ENCODE data around the gene TNFAIP8L1. TPM values are rescaled to one million over a fixed set of nuclear protein-coding genes. Genes with fewer than 3 reads are reported as not detected.
A peak's percentile ranks its signal among the peaks of the same experiment; 100 is the strongest.

The TNFAIP8L1 gene
- total and polyA plus RNA-seq, 4 experiments from 2014 or later, result 3.7 to 17.2 (median 13.7) TPM

- CTCF ChIA-PET (ENCODE audit: partially characterized antibody), result no interaction called here
- Histone ChIP-seq H3K4me3 (ENCODE audit: low read length in 2 of 2) (no peak overlapping the region), H3K4me1 (ENCODE audit: insufficient read depth, low read length) (no peaks in the 10 kb centered on the region), H3K36me3 (ENCODE audit: insufficient read depth, low read length) (no peaks in the 10 kb centered on the region), H3K9me3 (ENCODE audit: control insufficient read depth in 1 of 2, low read length in 2 of 2) (no peaks in the 10 kb centered on the region), H3K27ac (ENCODE audit: low read depth, low read length) (no peak overlapping the region), H3K27me3 (ENCODE audit: insufficient read depth, low read length) (no peaks in the 10 kb centered on the region)
- Mint-ChIP-seq H3K36me3 (no peaks in the 10 kb centered on the region), H3K27ac (no peak overlapping the region), H3K9me3 (no peaks in the 10 kb centered on the region), H3K4me1 (no peaks in the 10 kb centered on the region), H3K4me3 (no peak overlapping the region), H3K27me3 (peaks cover 14 to 16% of the 10 kb centered on the region in 2 donors)
- no peak for DNase-seq
- POLR2A ChIA-PET (ENCODE audit: partially characterized antibody), result no interaction called here
- intact Hi-C loops (cut with micrococcal nuclease), result no loop called here
Measured at GRCh38 chr19:4624733-4625362, 14.5 kb upstream of the TNFAIP8L1 start.

GRCh38 chr19:4633140-4633967 lies 6.0 kb upstream of the TNFAIP8L1 start:
- Mint-ChIP-seq H3K27ac (peak overlapping the region in 4 of 7 donors; percentile 36 to 91 (median 87)), H3K9me3 (no peaks in the 10 kb centered on the region), H3K36me3 (no peaks in the 10 kb centered on the region), H3K27me3 (peaks cover 6 to 8% of the 10 kb centered on the region in 2 donors), H3K4me1 (peaks cover 4 to 17% (median 11%) of the 10 kb centered on the region in 4 donors), H3K4me3 (peak overlapping the region in 3 of 8 donors; percentile 21 to 81 (median 49))
- CTCF ChIA-PET (ENCODE audit: partially characterized antibody), result interaction anchor here (1.1 to 2.8 kb wide), 6 partner anchors 11 to 63 kb away, joined by 3 to 16 read pairs (median 6); no protein-coding TSS in a partner anchor
- DNase-seq, result peak in 4 of 5 donors; percentile 29 to 49 (median 40)
- POLR2A ChIA-PET (ENCODE audit: partially characterized antibody), result no interaction called here
- intact Hi-C loops (cut with micrococcal nuclease), result loop anchor here (1.0 kb wide), 1 partner anchor 158 kb away; the partner anchor contains the start of gene FEM1A
- Histone ChIP-seq H3K36me3 (ENCODE audit: insufficient read depth, low read length) (no peaks in the 10 kb centered on the region), H3K27me3 (ENCODE audit: insufficient read depth, low read length) (no peaks in the 10 kb centered on the region), H3K4me3 (ENCODE audit: low read length in 2 of 2) (no peak overlapping the region), H3K4me1 (ENCODE audit: insufficient read depth, low read length) (peaks cover 14% of the 10 kb centered on the region), H3K27ac (ENCODE audit: low read depth, low read length) (no peak overlapping the region), H3K9me3 (ENCODE audit: control insufficient read depth in 1 of 2, low read length in 2 of 2) (no peaks in the 10 kb centered on the region)

GRCh38 chr19:4635754-4636116 lies 3.6 kb upstream of the TNFAIP8L1 start:
- CTCF ChIA-PET (ENCODE audit: partially characterized antibody), result interaction anchor here (0.6 to 3.3 kb wide), 25 partner anchors 9 to 387 kb away, joined by 3 to 57 read pairs (median 5); partner anchors contain the start of gene FEM1A
- Histone ChIP-seq H3K36me3 (ENCODE audit: insufficient read depth, low read length) (no peaks in the 10 kb centered on the region), H3K9me3 (ENCODE audit: control insufficient read depth in 1 of 2, low read length in 2 of 2) (no peaks in the 10 kb centered on the region), H3K27ac (ENCODE audit: low read depth, low read length) (peak overlapping the region; percentile 35), H3K27me3 (ENCODE audit: insufficient read depth, low read length) (no peaks in the 10 kb centered on the region), H3K4me1 (ENCODE audit: insufficient read depth, low read length) (peaks cover 32% of the 10 kb centered on the region), H3K4me3 (ENCODE audit: low read length in 2 of 2) (peak overlapping the region; percentile 29 to 40)
- Mint-ChIP-seq H3K4me3 (peak overlapping the region in 7 of 8 donors; percentile 38 to 70 (median 46)), H3K27me3 (peaks cover 3 to 5% of the 10 kb centered on the region in 2 donors), H3K4me1 (peaks cover 9 to 39% (median 25%) of the 10 kb centered on the region in 4 donors), H3K27ac (peak overlapping the region in 3 of 7 donors; percentile 51 to 66 (median 57)), H3K36me3 (peaks cover 0 to 3% of the 10 kb centered on the region in 2 donors), H3K9me3 (no peaks in the 10 kb centered on the region)
- no peak for DNase-seq
- intact Hi-C loops (cut with micrococcal nuclease), result loop anchor here (1.0 to 5.0 kb wide), 4 partner anchors 59 to 453 kb away; partner anchors contain the start of genes ANKRD24, CHAF1A, SH3GL1 and SIRT6
- POLR2A ChIA-PET (ENCODE audit: partially characterized antibody), result interaction anchor here (0.6 to 1.0 kb wide), 3 partner anchors 89 to 987 kb away, joined by 3 read pairs; partner anchors contain the start of genes SAFB and SAFB2

GRCh38 chr19:4636151-4636717 lies 3.1 kb upstream of the TNFAIP8L1 start:
- intact Hi-C loops (cut with micrococcal nuclease), result loop anchor here (1.0 to 5.0 kb wide), 4 partner anchors 60 to 454 kb away; partner anchors contain the start of genes ANKRD24, CHAF1A, SH3GL1 and SIRT6
- Histone ChIP-seq H3K4me1 (ENCODE audit: insufficient read depth, low read length) (peaks cover 37% of the 10 kb centered on the region), H3K36me3 (ENCODE audit: insufficient read depth, low read length) (no peaks in the 10 kb centered on the region), H3K27ac (ENCODE audit: low read depth, low read length) (peak overlapping the region; percentile 35), H3K9me3 (ENCODE audit: control insufficient read depth in 1 of 2, low read length in 2 of 2) (no peaks in the 10 kb centered on the region), H3K4me3 (ENCODE audit: low read length in 2 of 2) (peak overlapping the region; percentile 29 to 40), H3K27me3 (ENCODE audit: insufficient read depth, low read length) (no peaks in the 10 kb centered on the region)
- Mint-ChIP-seq H3K36me3 (peaks cover 0 to 3% of the 10 kb centered on the region in 2 donors), H3K27me3 (peaks cover 3 to 5% of the 10 kb centered on the region in 2 donors), H3K9me3 (no peaks in the 10 kb centered on the region), H3K27ac (peak overlapping the region in 4 of 7 donors; percentile 22 to 66 (median 48)), H3K4me1 (peaks cover 10 to 42% (median 29%) of the 10 kb centered on the region in 4 donors), H3K4me3 (peak overlapping the region; percentile 38 to 71 (median 52))
- peak; percentile 54 to 78 (median 69) for DNase-seq
- ChIA-PET POLR2A (ENCODE audit: partially characterized antibody) (interaction anchor here (0.6 to 1.2 kb wide), 4 partner anchors 89 to 987 kb away, joined by 3 read pairs; partner anchors contain the start of genes HDGFL2, SAFB and SAFB2), CTCF (ENCODE audit: partially characterized antibody) (interaction anchor here (0.5 to 3.3 kb wide), 34 partner anchors 9 to 388 kb away, joined by 3 to 57 read pairs (median 4); partner anchors contain the start of gene FEM1A)

GRCh38 chr19:4636761-4637160 lies 2.6 kb upstream of the TNFAIP8L1 start:
- no peaks in the 10 kb centered on the region for H3K36me3 ChIP-seq (ENCODE audit: insufficient read depth, low read length)
- H3K4me3 Mint-ChIP-seq, result peak overlapping the region in 6 of 8 donors; percentile 35 to 58 (median 52)
- POLR2A ChIA-PET (ENCODE audit: partially characterized antibody), result interaction anchor here (1.2 kb wide), 1 partner anchor 165 kb away, joined by 3 read pairs; the partner anchor contains the start of gene HDGFL2

GRCh38 chr19:4638317-4638716 lies 999 bp upstream of the TNFAIP8L1 start:
- H3K4me1 Mint-ChIP-seq, result peaks cover 8 to 43% (median 29%) of the 10 kb centered on the region in 4 donors
- intact Hi-C loops (cut with micrococcal nuclease), result loop anchor here (5.0 kb wide), 2 partner anchors 236 to 456 kb away; partner anchors contain the start of genes ANKRD24, CHAF1A, SH3GL1 and SIRT6
- Histone ChIP-seq H3K27ac (ENCODE audit: low read depth, low read length) (peak overlapping the region; percentile 83), H3K9me3 (ENCODE audit: control insufficient read depth in 1 of 2, low read length in 2 of 2) (no peaks in the 10 kb centered on the region), H3K4me3 (ENCODE audit: low read length in 2 of 2) (peak overlapping the region in 1 of 2 donors; percentile 49), H3K4me1 (ENCODE audit: insufficient read depth, low read length) (peaks cover 40% of the 10 kb centered on the region), H3K36me3 (ENCODE audit: insufficient read depth, low read length) (no peaks in the 10 kb centered on the region), H3K27me3 (ENCODE audit: insufficient read depth, low read length) (no peaks in the 10 kb centered on the region)
- CTCF ChIA-PET (ENCODE audit: partially characterized antibody), result interaction anchor here (1.0 to 3.3 kb wide), 6 partner anchors 7 to 152 kb away, joined by 3 to 57 read pairs (median 8); no protein-coding TSS in a partner anchor
- no peaks in the 10 kb centered on the region for H3K9me3 Mint-ChIP-seq
- POLR2A ChIA-PET (ENCODE audit: partially characterized antibody), result no interaction called here
- DNase-seq, result no peak
- peaks cover 0 to 5% of the 10 kb centered on the region in 2 donors for H3K36me3 Mint-ChIP-seq
- peak overlapping the region in 5 of 7 donors; percentile 94 to 99 (median 99) for H3K27ac Mint-ChIP-seq
- peak overlapping the region in 5 of 8 donors; percentile 17 to 88 (median 88) for H3K4me3 Mint-ChIP-seq
- H3K27me3 Mint-ChIP-seq, result peaks cover 0 to under 1% of the 10 kb centered on the region in 2 donors

More at GRCh38 chr19:4636761-4637160, 2.6 kb upstream of the TNFAIP8L1 start:
- Histone ChIP-seq H3K9me3 (ENCODE audit: control insufficient read depth in 1 of 2, low read length in 2 of 2) (no peaks in the 10 kb centered on the region), H3K4me3 (ENCODE audit: low read length in 2 of 2) (peak overlapping the region in 1 of 2 donors; percentile 40), H3K27me3 (ENCODE audit: insufficient read depth, low read length) (no peaks in the 10 kb centered on the region), H3K4me1 (ENCODE audit: insufficient read depth, low read length) (peaks cover 40% of the 10 kb centered on the region), H3K27ac (ENCODE audit: low read depth, low read length) (peak overlapping the region; percentile 35)
- Mint-ChIP-seq H3K4me1 (peaks cover 10 to 46% (median 30%) of the 10 kb centered on the region in 4 donors), H3K27ac (peak overlapping the region in 5 of 7 donors; percentile 15 to 70 (median 42)), H3K27me3 (peaks cover 3 to 5% of the 10 kb centered on the region in 2 donors), H3K9me3 (no peaks in the 10 kb centered on the region), H3K36me3 (peaks cover 0 to 3% of the 10 kb centered on the region in 2 donors)
- CTCF ChIA-PET (ENCODE audit: partially characterized antibody), result interaction anchor here (0.5 to 3.3 kb wide), 30 partner anchors 8 to 388 kb away, joined by 3 to 57 read pairs (median 4); partner anchors contain the start of gene FEM1A
- intact Hi-C loops (cut with micrococcal nuclease), result loop anchor here (1.0 to 5.0 kb wide), 4 partner anchors 60 to 454 kb away; partner anchors contain the start of genes ANKRD24, CHAF1A, SH3GL1 and SIRT6
- no peak for DNase-seq

Data from CD4-positive, alpha-beta memory T cell (primary cell).